ENCODE results near the gene WWTR1. TPM values are rescaled to one million over a fixed set of nuclear protein-coding genes. Genes with fewer than 3 reads are reported as not detected.

The WWTR1 gene
- total and polyA plus RNA-seq, 3 donors from 2014 or later, result 19.4 to 47.0 (median 46.5) TPM

DNA sequence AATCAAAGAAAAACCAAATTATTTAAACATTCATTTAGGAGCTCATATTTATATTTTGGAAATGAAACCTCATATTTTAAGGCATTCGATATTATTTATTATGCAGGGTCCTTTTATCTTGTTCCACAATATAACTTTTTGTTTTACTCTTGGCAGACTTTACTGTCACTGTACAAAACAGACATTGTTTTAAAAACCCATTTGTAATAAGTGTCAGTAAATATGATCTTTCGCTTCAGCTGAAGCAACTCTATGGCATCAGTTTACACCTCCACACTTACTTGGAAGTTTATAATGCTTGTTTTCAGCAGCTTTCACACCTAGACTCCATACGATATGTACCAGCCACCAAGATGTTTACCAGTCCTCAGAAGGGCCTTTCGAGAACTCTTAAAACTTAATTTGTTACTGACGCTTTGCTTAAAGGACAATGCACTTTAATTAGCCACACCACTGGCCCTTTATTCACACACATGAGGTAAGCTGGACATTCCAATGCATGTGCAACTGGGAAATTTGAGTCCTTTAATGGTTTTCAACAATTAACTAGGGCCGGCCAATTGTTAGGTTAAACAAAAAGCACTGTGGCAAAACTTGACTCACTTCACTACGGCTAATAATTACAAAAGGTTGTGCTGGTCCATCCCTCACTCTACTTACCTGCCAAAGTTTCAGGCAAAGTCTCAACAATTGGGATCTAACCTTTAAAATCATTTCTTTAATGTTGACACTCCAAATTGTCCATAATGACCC, 16.7 kb downstream of the WWTR1 start:
- WGBS, 2 donors, result 54 to 71% methylated on average over 7 of the region's 7 CpGs
- H3K27ac ChIP-seq, result peak overlapping the region in 1 of 2 donors; percentile 60

DNA sequence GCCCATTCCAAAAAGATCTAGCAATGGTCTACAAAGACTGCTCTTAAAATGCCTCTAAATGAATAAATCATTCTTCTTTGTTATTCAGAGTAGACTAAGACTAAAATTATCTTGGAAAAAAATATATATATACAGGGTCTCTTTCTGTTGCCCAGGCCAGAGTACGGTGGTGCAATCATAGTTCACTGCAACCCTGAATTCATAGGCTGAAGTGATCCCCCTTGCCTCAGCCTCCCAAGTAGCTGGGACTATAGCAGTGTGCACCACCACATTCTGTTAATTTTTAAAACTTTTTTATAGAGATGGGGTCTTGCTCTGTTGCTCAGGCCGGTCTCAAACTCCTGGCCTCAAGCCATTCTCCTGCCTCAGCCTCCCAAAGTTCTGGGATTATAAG, 18.7 kb downstream of the WWTR1 start:
- H3K9me3 ChIP-seq, result no peaks in the 10 kb centered on the region
- H3K4me1 ChIP-seq, result peaks cover 43% of the 10 kb centered on the region
- no peaks in the 10 kb centered on the region for H3K27me3 ChIP-seq
- DNase-seq, result no peak
- H3K27ac ChIP-seq, result peak overlapping the region; percentile 26 to 27
- WGBS, 2 donors, result 69 to 73% methylated on average over 2 of the region's 2 CpGs
- intact Hi-C loops (cut with DNase I; ENCODE audit: low total_unique reads), result no loop called here
- TF ChIP-seq, protein P1, sequence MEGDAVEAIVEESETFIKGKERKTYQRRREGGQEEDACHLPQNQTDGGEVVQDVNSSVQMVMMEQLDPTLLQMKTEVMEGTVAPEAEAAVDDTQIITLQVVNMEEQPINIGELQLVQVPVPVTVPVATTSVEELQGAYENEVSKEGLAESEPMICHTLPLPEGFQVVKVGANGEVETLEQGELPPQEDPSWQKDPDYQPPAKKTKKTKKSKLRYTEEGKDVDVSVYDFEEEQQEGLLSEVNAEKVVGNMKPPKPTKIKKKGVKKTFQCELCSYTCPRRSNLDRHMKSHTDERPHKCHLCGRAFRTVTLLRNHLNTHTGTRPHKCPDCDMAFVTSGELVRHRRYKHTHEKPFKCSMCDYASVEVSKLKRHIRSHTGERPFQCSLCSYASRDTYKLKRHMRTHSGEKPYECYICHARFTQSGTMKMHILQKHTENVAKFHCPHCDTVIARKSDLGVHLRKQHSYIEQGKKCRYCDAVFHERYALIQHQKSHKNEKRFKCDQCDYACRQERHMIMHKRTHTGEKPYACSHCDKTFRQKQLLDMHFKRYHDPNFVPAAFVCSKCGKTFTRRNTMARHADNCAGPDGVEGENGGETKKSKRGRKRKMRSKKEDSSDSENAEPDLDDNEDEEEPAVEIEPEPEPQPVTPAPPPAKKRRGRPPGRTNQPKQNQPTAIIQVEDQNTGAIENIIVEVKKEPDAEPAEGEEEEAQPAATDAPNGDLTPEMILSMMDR (IDR thresholded peaks at IDR 0.05), result no peak
- TF ChIP-seq POLR2A (IDR thresholded peaks at IDR 0.05), result no peak
- no peaks in the 10 kb centered on the region for H3K36me3 ChIP-seq (ENCODE audit: low read depth, missing control alignments)
- no peak overlapping the region for H3K4me3 ChIP-seq

More for the DNA sequence above, 16.7 kb downstream of the WWTR1 start:
- intact Hi-C loops (cut with DNase I; ENCODE audit: low total_unique reads), result no loop called here
- Histone ChIP-seq H3K4me3 (no peak overlapping the region), H3K27me3 (no peaks in the 10 kb centered on the region), H3K4me1 (peaks cover 36% of the 10 kb centered on the region), H3K36me3 (ENCODE audit: low read depth, missing control alignments) (no peaks in the 10 kb centered on the region), H3K9me3 (no peaks in the 10 kb centered on the region)
- DNase-seq, result no peak
- no peak for TF ChIP-seq POLR2A (IDR thresholded peaks at IDR 0.05)
- TF ChIP-seq, protein P1 (IDR thresholded peaks at IDR 0.05), result no peak

DNA sequence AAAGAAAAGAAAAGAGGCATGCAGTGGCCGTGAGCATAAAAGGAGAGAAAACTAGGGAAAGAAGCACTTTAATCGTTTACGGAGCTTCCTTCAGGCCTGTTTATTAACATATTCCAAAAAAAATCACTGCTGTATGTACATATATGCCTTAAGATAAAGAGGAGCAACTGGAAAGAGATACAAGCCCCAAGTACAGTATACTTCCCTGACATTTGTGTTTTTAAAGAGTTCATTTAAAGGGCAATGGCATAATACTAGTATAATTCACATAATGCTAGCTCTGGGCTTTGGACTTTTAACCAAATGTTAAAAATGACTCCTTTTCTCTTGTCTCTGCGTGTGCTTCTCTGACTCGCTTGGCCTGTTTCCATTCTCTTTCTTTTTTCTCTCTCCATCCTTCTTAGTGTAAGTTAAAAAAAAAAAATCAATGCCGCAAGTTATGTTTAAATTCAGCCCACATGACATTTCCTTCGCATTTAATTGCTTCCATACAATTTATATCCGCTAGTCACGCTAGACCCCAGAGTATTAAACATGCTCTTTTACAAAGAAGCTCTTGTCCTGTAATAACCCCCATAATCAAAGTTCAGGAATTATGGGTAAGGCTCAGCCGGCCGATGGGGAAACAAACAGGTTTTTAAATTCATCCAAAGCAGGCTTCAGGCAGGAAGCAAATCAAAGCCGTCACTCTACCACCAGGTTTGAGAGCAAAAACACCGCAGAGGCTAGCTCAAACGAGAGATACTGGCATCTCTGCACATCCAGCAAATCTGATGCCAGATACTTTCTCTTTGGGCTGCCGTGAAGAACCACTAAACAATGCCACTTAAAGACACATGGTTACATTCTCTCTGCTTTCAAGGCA, 19.4 kb downstream of the WWTR1 start:
- Histone ChIP-seq H3K27me3 (no peaks in the 10 kb centered on the region), H3K4me1 (peaks cover 38% of the 10 kb centered on the region), H3K4me3 (no peak overlapping the region), H3K36me3 (ENCODE audit: low read depth, missing control alignments) (no peaks in the 10 kb centered on the region), H3K9me3 (no peaks in the 10 kb centered on the region), H3K27ac (peak overlapping the region; percentile 26 to 27)
- TF ChIP-seq POLR2A (IDR thresholded peaks at IDR 0.05), result no peak
- TF ChIP-seq, protein P1 (IDR thresholded peaks at IDR 0.05), result no peak
- peak; percentile 46 for DNase-seq
- 24 to 46% methylated on average over 15 of the region's 15 CpGs for WGBS, 2 donors
- intact Hi-C loops (cut with DNase I; ENCODE audit: low total_unique reads), result no loop called here

DNA sequence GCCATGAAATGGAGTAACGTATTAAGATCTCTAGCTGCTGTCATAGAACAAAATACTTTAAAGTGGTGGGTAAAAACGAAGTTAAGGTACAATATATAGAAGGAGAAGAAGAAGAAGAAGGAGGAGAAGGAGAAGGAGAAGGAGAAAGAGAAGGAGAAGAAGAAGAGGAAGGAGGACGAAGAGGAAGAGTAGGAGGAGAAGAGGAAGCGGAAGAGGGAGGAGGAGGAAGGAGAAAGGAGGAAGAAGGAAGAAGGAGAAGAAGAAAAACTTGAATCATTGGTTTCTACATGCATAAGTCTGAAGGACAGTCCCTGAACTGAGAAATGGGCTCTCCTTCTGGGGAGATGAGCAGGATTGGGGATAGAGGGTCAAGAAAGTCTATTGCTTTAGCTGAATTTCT, 22.4 kb downstream of the WWTR1 start:
- Histone ChIP-seq H3K27me3 (no peaks in the 10 kb centered on the region), H3K9me3 (no peaks in the 10 kb centered on the region), H3K4me1 (peaks cover 24% of the 10 kb centered on the region), H3K36me3 (ENCODE audit: low read depth, missing control alignments) (no peaks in the 10 kb centered on the region), H3K4me3 (no peak overlapping the region), H3K27ac (no peak overlapping the region)
- TF ChIP-seq, protein P1 (IDR thresholded peaks at IDR 0.05), result no peak
- TF ChIP-seq POLR2A (IDR thresholded peaks at IDR 0.05), result no peak
- DNase-seq, result no peak
- WGBS, 2 donors, result 85 to 91% methylated on average over 4 of the region's 4 CpGs
- intact Hi-C loops (cut with DNase I; ENCODE audit: low total_unique reads), result no loop called here

Data from testis (tissue), 3 donors.